ENCODE data around the gene ABCA5.

Gene ABCA5

DNA sequence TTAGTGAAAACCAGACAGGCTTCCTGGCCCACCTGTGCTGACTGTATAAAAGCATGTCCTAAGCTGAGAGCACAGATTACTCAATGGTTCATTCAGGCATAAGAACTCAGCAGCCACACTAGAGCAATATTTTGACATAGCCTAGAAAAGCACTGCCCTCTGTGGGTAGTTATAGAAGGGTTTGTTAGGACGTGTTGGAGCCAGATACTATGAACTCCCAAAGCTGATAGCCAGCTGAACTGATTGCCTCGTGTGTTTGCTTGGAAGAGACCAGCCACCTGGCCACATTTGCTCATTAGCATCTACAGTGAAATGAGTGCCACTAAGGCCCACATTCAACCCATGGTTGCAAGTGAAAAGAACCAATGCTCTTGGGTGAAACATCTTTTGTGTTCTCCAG, 30.8 kb upstream of the ABCA5 start:
- DNase-seq (ENCODE audit: insufficient read length, low spot score) (no peak), FAIRE-seq (peak; percentile 87)
- no peak for TF ChIP-seq POLR2A (IDR thresholded peaks at IDR 0.05; ENCODE audit: low read depth, low read length)
- no peak for TF ChIP-seq PAX5 (IDR thresholded peaks at IDR 0.05; ENCODE audit: insufficient read depth, low read length, severe bottlenecking)
- TF ChIP-seq POLR2AphosphoS5 (IDR thresholded peaks at IDR 0.05; ENCODE audit: low read depth, low read length), result no peak
- no peak for TF ChIP-seq POU2F2 (IDR thresholded peaks at IDR 0.05; ENCODE audit: low read depth, low read length)
- no peak for TF ChIP-seq SPI1 (IDR thresholded peaks at IDR 0.05; ENCODE audit: low read depth, low read length)
- no peak for TF ChIP-seq TAF1 (IDR thresholded peaks at IDR 0.05; ENCODE audit: low read depth, low read length)

DNA sequence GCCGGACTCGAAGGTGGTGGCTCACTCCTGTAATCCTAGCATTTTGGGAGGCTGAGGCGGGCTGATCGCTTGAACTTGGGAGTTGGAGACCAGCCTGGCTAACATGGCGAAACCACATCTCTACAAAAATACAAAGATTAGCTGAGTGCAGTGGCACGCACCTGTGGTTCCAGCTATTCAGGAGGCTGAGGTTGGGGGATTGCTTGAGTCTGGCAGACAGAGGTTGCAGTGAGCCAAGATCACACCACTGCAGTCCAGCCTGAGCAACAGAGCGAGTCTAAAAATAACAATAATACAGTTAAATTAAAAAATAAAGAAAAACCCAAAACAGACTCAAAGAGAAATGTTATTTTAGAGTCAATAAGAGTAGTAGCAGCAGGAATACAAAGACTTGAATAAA, 29.7 kb upstream of the ABCA5 start:
- FAIRE-seq, result no peak
- DNase-seq (ENCODE audit: insufficient read length, low spot score), result no peak
- TF ChIP-seq SPI1 (IDR thresholded peaks at IDR 0.05; ENCODE audit: low read depth, low read length) (no peak), POU2F2 (IDR thresholded peaks at IDR 0.05; ENCODE audit: low read depth, low read length) (no peak), PAX5 (IDR thresholded peaks at IDR 0.05; ENCODE audit: insufficient read depth, low read length, severe bottlenecking) (no peak), POLR2A (IDR thresholded peaks at IDR 0.05; ENCODE audit: low read depth, low read length) (no peak), POLR2AphosphoS5 (IDR thresholded peaks at IDR 0.05; ENCODE audit: low read depth, low read length) (no peak), TAF1 (IDR thresholded peaks at IDR 0.05; ENCODE audit: low read depth, low read length) (no peak)

DNA sequence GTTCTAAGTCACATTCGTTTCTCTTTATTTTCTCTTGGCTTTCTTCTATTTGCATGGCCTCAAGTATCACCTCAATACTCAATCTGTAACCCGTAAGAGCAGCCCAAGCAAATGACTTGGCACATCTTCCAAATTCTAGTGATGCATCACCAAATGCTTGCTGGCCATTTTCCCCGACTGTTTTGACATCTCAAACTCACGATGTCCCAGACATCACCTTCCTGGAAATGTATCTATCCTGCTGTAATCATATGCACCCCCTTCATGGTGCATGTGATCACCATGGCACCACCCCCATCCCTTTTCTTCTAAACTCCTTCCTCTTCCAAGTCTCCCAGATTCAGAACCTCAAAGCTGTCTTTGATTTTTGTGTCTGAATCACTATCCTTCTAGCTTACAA, 24.0 kb upstream of the ABCA5 start:
- DNase-seq (ENCODE audit: insufficient read length, low spot score), result no peak
- TF ChIP-seq SPI1 (IDR thresholded peaks at IDR 0.05; ENCODE audit: low read depth, low read length), result no peak
- no peak for TF ChIP-seq POLR2A (IDR thresholded peaks at IDR 0.05; ENCODE audit: low read depth, low read length)
- no peak for TF ChIP-seq PAX5 (IDR thresholded peaks at IDR 0.05; ENCODE audit: insufficient read depth, low read length, severe bottlenecking)
- no peak for TF ChIP-seq TAF1 (IDR thresholded peaks at IDR 0.05; ENCODE audit: low read depth, low read length)
- TF ChIP-seq POU2F2 (IDR thresholded peaks at IDR 0.05; ENCODE audit: low read depth, low read length), result no peak
- no peak for TF ChIP-seq POLR2AphosphoS5 (IDR thresholded peaks at IDR 0.05; ENCODE audit: low read depth, low read length)
- no peak for FAIRE-seq

DNA sequence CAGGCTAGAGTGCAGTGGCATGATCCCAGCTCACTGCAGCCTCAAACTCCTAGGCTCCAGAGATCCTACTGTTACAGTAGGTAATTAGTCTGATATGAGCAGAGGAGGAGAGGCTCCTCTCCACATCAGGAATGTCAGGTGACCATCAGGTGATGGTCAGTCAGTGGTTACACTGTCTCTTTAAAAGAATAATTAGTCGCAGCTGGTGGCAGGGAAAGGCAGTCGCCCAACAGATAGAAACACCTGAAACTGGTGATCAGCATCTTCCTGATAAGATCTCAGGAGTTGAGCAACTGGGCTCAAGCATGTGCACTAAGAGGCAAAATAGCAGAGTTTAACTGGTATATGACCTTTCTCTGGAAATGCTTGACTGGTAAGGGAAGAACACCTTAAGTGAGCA, 21.5 kb upstream of the ABCA5 start:
- DNase-seq (ENCODE audit: insufficient read length, low spot score), result no peak
- no peak for FAIRE-seq
- no peak for TF ChIP-seq PAX5 (IDR thresholded peaks at IDR 0.05; ENCODE audit: insufficient read depth, low read length, severe bottlenecking)
- TF ChIP-seq TAF1 (IDR thresholded peaks at IDR 0.05; ENCODE audit: low read depth, low read length), result no peak
- no peak for TF ChIP-seq SPI1 (IDR thresholded peaks at IDR 0.05; ENCODE audit: low read depth, low read length)
- TF ChIP-seq POLR2AphosphoS5 (IDR thresholded peaks at IDR 0.05; ENCODE audit: low read depth, low read length), result no peak
- no peak for TF ChIP-seq POU2F2 (IDR thresholded peaks at IDR 0.05; ENCODE audit: low read depth, low read length)
- TF ChIP-seq POLR2A (IDR thresholded peaks at IDR 0.05; ENCODE audit: low read depth, low read length), result no peak

DNA sequence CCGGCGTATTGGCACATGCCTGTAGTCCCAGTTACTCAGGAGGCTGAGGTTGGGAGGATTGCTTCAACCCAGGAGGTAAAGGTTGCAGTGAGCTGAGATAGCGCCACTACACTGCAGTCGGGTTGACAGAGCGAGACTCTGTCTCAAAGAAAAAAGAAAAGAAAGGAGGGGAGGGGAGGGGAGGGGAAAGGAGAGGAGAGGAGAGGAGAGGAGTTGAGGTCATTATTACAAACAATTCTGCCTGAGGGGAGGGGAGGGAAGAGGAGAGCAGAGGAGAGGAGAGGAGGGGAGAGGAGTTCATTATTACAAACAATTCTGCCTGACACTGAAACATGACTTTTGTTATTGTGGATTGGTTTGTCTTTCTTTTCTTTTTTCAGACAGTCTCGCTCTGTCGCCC, 19.8 kb upstream of the ABCA5 start:
- FAIRE-seq, result no peak
- TF ChIP-seq POU2F2 (IDR thresholded peaks at IDR 0.05; ENCODE audit: low read depth, low read length) (no peak), SPI1 (IDR thresholded peaks at IDR 0.05; ENCODE audit: low read depth, low read length) (no peak), TAF1 (IDR thresholded peaks at IDR 0.05; ENCODE audit: low read depth, low read length) (no peak), PAX5 (IDR thresholded peaks at IDR 0.05; ENCODE audit: insufficient read depth, low read length, severe bottlenecking) (no peak), POLR2AphosphoS5 (IDR thresholded peaks at IDR 0.05; ENCODE audit: low read depth, low read length) (no peak), POLR2A (IDR thresholded peaks at IDR 0.05; ENCODE audit: low read depth, low read length) (no peak)
- DNase-seq (ENCODE audit: insufficient read length, low spot score), result no peak

DNA sequence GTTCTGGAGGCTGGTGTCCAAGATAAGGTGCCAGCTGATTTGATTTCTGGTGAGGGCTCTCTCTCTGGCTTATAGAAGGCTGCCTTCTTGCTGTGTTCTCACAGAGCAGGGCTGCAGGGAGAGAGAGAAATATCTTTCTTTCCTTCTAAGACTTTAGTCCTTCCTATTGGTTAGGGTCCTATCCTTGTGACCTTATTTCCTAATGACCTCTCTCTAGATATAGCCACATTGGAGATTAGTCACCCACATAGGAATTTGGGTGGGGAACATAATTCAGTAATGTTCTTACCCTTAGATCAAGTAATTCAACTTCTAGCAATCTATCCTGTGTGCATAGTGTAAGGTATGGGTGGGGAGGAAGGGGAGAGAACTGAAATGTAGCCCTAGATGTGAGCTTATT, 18.0 kb upstream of the ABCA5 start:
- FAIRE-seq (no peak), DNase-seq (ENCODE audit: insufficient read length, low spot score) (no peak)
- TF ChIP-seq POLR2AphosphoS5 (IDR thresholded peaks at IDR 0.05; ENCODE audit: low read depth, low read length) (no peak), POU2F2 (IDR thresholded peaks at IDR 0.05; ENCODE audit: low read depth, low read length) (no peak), PAX5 (IDR thresholded peaks at IDR 0.05; ENCODE audit: insufficient read depth, low read length, severe bottlenecking) (no peak), TAF1 (IDR thresholded peaks at IDR 0.05; ENCODE audit: low read depth, low read length) (no peak), POLR2A (IDR thresholded peaks at IDR 0.05; ENCODE audit: low read depth, low read length) (no peak), SPI1 (IDR thresholded peaks at IDR 0.05; ENCODE audit: low read depth, low read length) (no peak)

DNA sequence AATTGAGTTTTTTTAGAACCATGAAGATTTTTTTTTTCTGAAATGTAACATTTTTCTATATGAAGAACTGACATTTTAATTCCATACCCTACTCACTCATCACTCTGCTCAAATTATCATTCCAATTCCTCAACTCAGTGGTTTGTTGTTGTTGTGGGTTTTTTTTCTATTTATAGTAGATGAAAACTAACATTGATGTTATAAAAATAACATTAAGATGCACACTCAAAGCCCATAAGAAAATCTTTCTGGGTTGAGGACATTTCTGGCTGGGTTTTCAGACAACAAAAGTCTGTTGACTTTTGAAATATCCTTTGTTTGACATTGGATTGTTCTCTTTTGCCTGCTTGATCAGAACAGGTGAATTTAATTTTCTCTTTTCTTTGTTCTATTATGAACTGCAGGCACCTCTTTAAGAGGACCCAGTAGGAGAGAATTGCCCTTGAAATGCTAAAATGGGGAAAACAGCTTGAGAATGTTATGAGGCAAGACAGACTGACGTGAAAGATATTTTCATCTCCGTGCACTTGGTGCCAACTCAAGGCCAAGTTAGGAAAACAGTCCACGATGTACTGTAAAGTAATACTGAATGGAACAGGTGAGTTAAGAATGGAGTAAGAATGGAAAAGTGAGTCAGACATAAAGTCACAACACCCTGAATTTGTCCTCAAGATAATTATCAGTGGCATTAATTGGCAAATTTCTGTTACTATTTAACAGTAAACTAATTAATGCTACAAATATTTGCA, 16.1 kb upstream of the ABCA5 start:
- DNase-seq (ENCODE audit: insufficient read length, low spot score), result no peak
- TF ChIP-seq POLR2AphosphoS5 (IDR thresholded peaks at IDR 0.05; ENCODE audit: low read depth, low read length) (no peak), TAF1 (IDR thresholded peaks at IDR 0.05; ENCODE audit: low read depth, low read length) (no peak), SPI1 (IDR thresholded peaks at IDR 0.05; ENCODE audit: low read depth, low read length) (no peak), PAX5 (IDR thresholded peaks at IDR 0.05; ENCODE audit: insufficient read depth, low read length, severe bottlenecking) (no peak), POLR2A (IDR thresholded peaks at IDR 0.05; ENCODE audit: low read depth, low read length) (no peak), POU2F2 (IDR thresholded peaks at IDR 0.05; ENCODE audit: low read depth, low read length) (no peak)
- peak; percentile 52 for FAIRE-seq

DNA sequence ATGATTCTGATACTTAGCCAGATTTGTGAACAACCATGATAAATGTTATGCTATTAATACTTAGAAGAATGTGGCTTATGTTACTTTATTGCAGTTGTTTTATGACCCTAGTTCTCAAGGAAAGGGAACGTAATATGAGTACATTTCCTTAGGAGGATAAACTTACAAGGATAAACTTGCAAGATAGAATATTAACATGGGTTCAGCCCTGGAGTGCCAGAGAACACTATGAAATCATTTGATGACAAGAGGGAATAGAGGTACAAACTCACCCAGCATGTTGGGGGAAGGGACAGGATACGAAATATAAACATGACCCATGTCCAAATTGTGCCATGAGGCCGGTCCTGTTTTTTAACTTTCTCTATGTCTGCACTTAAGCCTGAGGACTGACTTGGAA, 13.0 kb upstream of the ABCA5 start:
- DNase-seq (ENCODE audit: insufficient read length, low spot score) (no peak), FAIRE-seq (no peak)
- TF ChIP-seq SPI1 (IDR thresholded peaks at IDR 0.05; ENCODE audit: low read depth, low read length), result no peak
- no peak for TF ChIP-seq POLR2AphosphoS5 (IDR thresholded peaks at IDR 0.05; ENCODE audit: low read depth, low read length)
- TF ChIP-seq POLR2A (IDR thresholded peaks at IDR 0.05; ENCODE audit: low read depth, low read length), result no peak
- no peak for TF ChIP-seq TAF1 (IDR thresholded peaks at IDR 0.05; ENCODE audit: low read depth, low read length)
- TF ChIP-seq PAX5 (IDR thresholded peaks at IDR 0.05; ENCODE audit: insufficient read depth, low read length, severe bottlenecking), result no peak
- TF ChIP-seq POU2F2 (IDR thresholded peaks at IDR 0.05; ENCODE audit: low read depth, low read length), result no peak

DNA sequence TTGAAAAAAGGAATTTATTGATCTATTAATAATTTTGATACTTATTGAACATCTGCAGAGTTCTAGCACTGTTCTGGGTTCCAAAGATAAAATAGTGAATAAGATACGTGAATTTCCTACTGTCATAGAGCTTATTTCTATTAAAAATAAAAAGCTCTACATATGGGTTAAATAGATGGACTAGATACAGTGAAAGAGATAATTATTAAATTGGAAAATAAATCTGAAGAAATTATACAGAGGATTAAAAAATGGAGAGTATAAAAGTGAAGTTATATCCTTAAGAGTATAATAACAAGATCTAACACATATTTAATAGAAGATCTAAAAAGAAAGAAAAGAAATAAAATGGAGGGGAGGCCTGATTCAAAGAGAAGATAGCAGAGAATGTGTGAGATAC, 10.1 kb upstream of the ABCA5 start:
- TF ChIP-seq TAF1 (IDR thresholded peaks at IDR 0.05; ENCODE audit: low read depth, low read length), result no peak
- TF ChIP-seq POU2F2 (IDR thresholded peaks at IDR 0.05; ENCODE audit: low read depth, low read length), result no peak
- no peak for TF ChIP-seq POLR2AphosphoS5 (IDR thresholded peaks at IDR 0.05; ENCODE audit: low read depth, low read length)
- no peak for TF ChIP-seq SPI1 (IDR thresholded peaks at IDR 0.05; ENCODE audit: low read depth, low read length)
- TF ChIP-seq POLR2A (IDR thresholded peaks at IDR 0.05; ENCODE audit: low read depth, low read length), result no peak
- FAIRE-seq (no peak), DNase-seq (ENCODE audit: insufficient read length, low spot score) (no peak)

All from GM12891 (cell line).